HG02938 (cell line): Measurements from ENCODE around the gene TSPAN13.

ENCODE experiments used
- ATAC-seq: cut with Tn5 transposase; IDR thresholded peaks from one replicate; pipeline ENCODE4 v1.9.1; 2021; ENCODE audit warnings: mild to moderate bottlenecking, moderate library complexity; ENCODE audit not compliant: unreplicated experiment

Gene TSPAN13

GRCh38 chr7:16810573-16810972, 57.0 kb downstream of the TSPAN13 start:
- ATAC-seq, result no peak

- no peak for ATAC-seq
These were observed 58.0 kb downstream of the TSPAN13 start for GRCh38 chr7:16811551-16811950.

GRCh38 chr7:16812542-16813231, 59.1 kb downstream of the TSPAN13 start:
- ATAC-seq, result no peak

GRCh38 chr7:16813232-16813616, 59.7 kb downstream of the TSPAN13 start:
- no peak for ATAC-seq

- no peak for ATAC-seq
These were observed 61.4 kb downstream of the TSPAN13 start for GRCh38 chr7:16815001-16815400.

GRCh38 chr7:16816824-16817223, 63.3 kb downstream of the TSPAN13 start:
- ATAC-seq, result no peak

GRCh38 chr7:16817536-16817935, 64.0 kb downstream of the TSPAN13 start:
- ATAC-seq, result no peak

GRCh38 chr7:16818732-16819131, 65.2 kb downstream of the TSPAN13 start:
- ATAC-seq, result no peak

- ATAC-seq, result no peak
These were observed 68.5 kb downstream of the TSPAN13 start for GRCh38 chr7:16822029-16822428.

- no peak for ATAC-seq
These were observed 72.5 kb downstream of the TSPAN13 start for GRCh38 chr7:16826060-16826459.

GRCh38 chr7:16833373-16833772, 79.8 kb downstream of the TSPAN13 start:
- ATAC-seq, result no peak
